GM23338 (cell line): ENCODE data around the gene GLIPR1.

Source experiments
- CREB1 ChIP-seq: fragments of 250-450 bp; sonication (Bioruptor Pico); IDR thresholded peaks from 2 replicates; pipeline ENCODE4 v1.5.0; 2020; ENCODE audit warnings: low read depth, mild to moderate bottlenecking, moderate library complexity
- CTCF ChIP-seq, 2 experiments: fragments of 200-600 bp in 1 of 2; sonication (generic) in 1 of 2; conservative IDR thresholded peaks; 2 replicates each; pipeline versions ENCODE4 v1.5.1 to v1.6.1; 2016 to 2017; ENCODE audit warnings: antibody characterized with exemption in 2 of 2, low read depth in 2 of 2, mild to moderate bottlenecking in 2 of 2, moderate library complexity in 1 of 2
- EZH2 ChIP-seq: fragments of 200-600 bp; sonication (generic); IDR thresholded peaks from one replicate; pipeline ENCODE4 v1.8.0; 2017; ENCODE audit warnings: antibody characterized with exemption, mild to moderate bottlenecking, low read depth; ENCODE audit not compliant: unreplicated experiment
- NANOG ChIP-seq: IDR thresholded peaks from 2 replicates; pipeline ENCODE4 v1.6.1; 2016; ENCODE audit warnings: antibody characterized with exemption, borderline replicate concordance
- POLR2AphosphoS5 ChIP-seq: IDR thresholded peaks from 2 replicates; pipeline ENCODE4 v1.6.1; 2016; ENCODE audit warnings: antibody characterized with exemption, low read depth
- TF ChIP-seq, protein P1 (sequence below): IDR thresholded peaks from one replicate; pipeline ENCODE4 v1.6.1; 2018; ENCODE audit warnings: antibody characterized with exemption; ENCODE audit not compliant: unreplicated experiment

DNA sequence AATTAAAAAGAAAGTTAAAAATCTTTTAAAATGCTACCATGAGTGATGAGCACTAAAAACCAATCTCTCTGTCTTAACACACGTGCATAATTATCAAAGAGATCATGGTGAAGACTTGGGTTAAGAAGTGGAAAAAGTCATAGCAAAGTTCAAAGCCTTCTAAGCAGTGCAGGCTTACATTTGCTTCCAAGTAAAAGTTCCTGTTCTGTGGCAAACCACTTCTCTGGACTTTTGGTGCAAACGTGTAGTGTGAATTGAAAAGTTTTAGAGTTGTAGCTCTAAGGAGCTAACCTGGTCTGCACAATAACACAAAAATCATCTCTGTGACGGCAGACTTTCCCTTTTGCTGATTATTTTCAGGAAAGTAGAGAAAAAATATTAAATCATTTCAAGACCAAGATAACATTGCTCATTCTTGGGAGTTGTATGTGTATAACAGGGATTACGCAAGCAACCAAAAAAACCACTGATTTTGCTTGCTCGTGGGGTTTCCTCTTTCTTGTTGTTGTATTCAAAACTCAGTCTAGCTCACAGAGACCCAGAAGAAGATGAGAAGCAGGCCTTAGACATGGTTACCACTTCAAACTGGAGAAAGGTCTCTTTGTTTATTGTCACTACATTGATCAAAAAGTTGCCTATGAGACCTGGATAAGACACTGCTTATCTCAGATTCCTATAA is 2.3 kb upstream of the GLIPR1 start:
- TF ChIP-seq CTCF (conservative IDR thresholded peaks at IDR 0.05; ENCODE audit: low read depth in 2 of 2) (no peak), POLR2AphosphoS5 (no peak), NANOG (no peak), EZH2 (no peak), CREB1 (CRISPR knock-in tag) (no peak)
- TF ChIP-seq, protein P1, sequence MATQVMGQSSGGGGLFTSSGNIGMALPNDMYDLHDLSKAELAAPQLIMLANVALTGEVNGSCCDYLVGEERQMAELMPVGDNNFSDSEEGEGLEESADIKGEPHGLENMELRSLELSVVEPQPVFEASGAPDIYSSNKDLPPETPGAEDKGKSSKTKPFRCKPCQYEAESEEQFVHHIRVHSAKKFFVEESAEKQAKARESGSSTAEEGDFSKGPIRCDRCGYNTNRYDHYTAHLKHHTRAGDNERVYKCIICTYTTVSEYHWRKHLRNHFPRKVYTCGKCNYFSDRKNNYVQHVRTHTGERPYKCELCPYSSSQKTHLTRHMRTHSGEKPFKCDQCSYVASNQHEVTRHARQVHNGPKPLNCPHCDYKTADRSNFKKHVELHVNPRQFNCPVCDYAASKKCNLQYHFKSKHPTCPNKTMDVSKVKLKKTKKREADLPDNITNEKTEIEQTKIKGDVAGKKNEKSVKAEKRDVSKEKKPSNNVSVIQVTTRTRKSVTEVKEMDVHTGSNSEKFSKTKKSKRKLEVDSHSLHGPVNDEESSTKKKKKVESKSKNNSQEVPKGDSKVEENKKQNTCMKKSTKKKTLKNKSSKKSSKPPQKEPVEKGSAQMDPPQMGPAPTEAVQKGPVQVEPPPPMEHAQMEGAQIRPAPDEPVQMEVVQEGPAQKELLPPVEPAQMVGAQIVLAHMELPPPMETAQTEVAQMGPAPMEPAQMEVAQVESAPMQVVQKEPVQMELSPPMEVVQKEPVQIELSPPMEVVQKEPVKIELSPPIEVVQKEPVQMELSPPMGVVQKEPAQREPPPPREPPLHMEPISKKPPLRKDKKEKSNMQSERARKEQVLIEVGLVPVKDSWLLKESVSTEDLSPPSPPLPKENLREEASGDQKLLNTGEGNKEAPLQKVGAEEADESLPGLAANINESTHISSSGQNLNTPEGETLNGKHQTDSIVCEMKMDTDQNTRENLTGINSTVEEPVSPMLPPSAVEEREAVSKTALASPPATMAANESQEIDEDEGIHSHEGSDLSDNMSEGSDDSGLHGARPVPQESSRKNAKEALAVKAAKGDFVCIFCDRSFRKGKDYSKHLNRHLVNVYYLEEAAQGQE = no peak
